ENCODE data around the gene SLC7A5. TPM values are rescaled to one million over a fixed set of nuclear protein-coding genes. Genes with fewer than 3 reads are reported as not detected.

SLC7A5 gene
- polyA plus RNA-seq, 1 donor from 2014 or later, result 3.9 TPM

GRCh38 chr16:87839542-87840270 lies 29.6 kb downstream of the SLC7A5 start:
- Histone ChIP-seq H2AFZ (ENCODE audit: low read depth, low read length) (no peak overlapping the region), H3K79me2 (replicated peaks; ENCODE audit: insufficient read depth, low read length) (no peaks in the 10 kb centered on the region), H3K9me2 (ENCODE audit: insufficient read depth, low read length) (no peaks in the 10 kb centered on the region), H4K20me1 (ENCODE audit: insufficient read depth) (no peaks in the 10 kb centered on the region), H3K36me3 (ENCODE audit: insufficient read depth, low read length) (no peaks in the 10 kb centered on the region), H3K4me2 (ENCODE audit: low read length) (no peak overlapping the region), H3K9me3 (ENCODE audit: low read length) (no peaks in the 10 kb centered on the region), H3K4me3 (ENCODE audit: low read length) (no peak overlapping the region), H3K9ac (ENCODE audit: low read length) (no peak overlapping the region), H3K27me3 (ENCODE audit: insufficient read depth, low read depth, low read length) (no peaks in the 10 kb centered on the region), H3F3A (ENCODE audit: insufficient read depth, low read length, poor library complexity, severe bottlenecking) (no peaks in the 10 kb centered on the region), H3K27ac (ENCODE audit: low read length) (no peak overlapping the region)
- TF ChIP-seq CTCF (IDR thresholded peaks at IDR 0.05; ENCODE audit: poor library complexity, severe bottlenecking) (no peak), RAD21 (conservative IDR thresholded peaks at IDR 0.05) (no peak), REST (IDR thresholded peaks at IDR 0.05; ENCODE audit: borderline replicate concordance) (no peak), EP300 (conservative IDR thresholded peaks at IDR 0.05; ENCODE audit: poor library complexity, severe bottlenecking) (no peak), EZH2 (IDR thresholded peaks at IDR 0.05; ENCODE audit: borderline replicate concordance, insufficient read depth, low read length, poor library complexity, severe bottlenecking) (no peak), POLR2AphosphoS5 (IDR thresholded peaks at IDR 0.05) (no peak), TAF1 (IDR thresholded peaks at IDR 0.05; ENCODE audit: low read depth) (no peak), MXI1 (conservative IDR thresholded peaks at IDR 0.05; ENCODE audit: poor library complexity, severe bottlenecking) (no peak), SMC3 (conservative IDR thresholded peaks at IDR 0.05; ENCODE audit: poor library complexity) (no peak)

- Histone ChIP-seq H3K9me2 (ENCODE audit: insufficient read depth, low read length) (no peaks in the 10 kb centered on the region), H3K4me3 (ENCODE audit: low read length) (no peak overlapping the region), H2AFZ (ENCODE audit: low read depth, low read length) (no peak overlapping the region), H3K27me3 (ENCODE audit: insufficient read depth, low read depth, low read length) (no peaks in the 10 kb centered on the region), H3K36me3 (ENCODE audit: insufficient read depth, low read length) (no peaks in the 10 kb centered on the region), H3K9ac (ENCODE audit: low read length) (no peak overlapping the region), H3F3A (ENCODE audit: insufficient read depth, low read length, poor library complexity, severe bottlenecking) (no peaks in the 10 kb centered on the region), H3K9me3 (ENCODE audit: low read length) (no peaks in the 10 kb centered on the region), H3K4me2 (ENCODE audit: low read length) (no peak overlapping the region), H4K20me1 (ENCODE audit: insufficient read depth) (no peaks in the 10 kb centered on the region), H3K27ac (ENCODE audit: low read length) (no peak overlapping the region), H3K79me2 (replicated peaks; ENCODE audit: insufficient read depth, low read length) (no peaks in the 10 kb centered on the region)
- TF ChIP-seq MXI1 (conservative IDR thresholded peaks at IDR 0.05; ENCODE audit: poor library complexity, severe bottlenecking) (no peak), RAD21 (conservative IDR thresholded peaks at IDR 0.05) (no peak), SMC3 (conservative IDR thresholded peaks at IDR 0.05; ENCODE audit: poor library complexity) (no peak), EZH2 (IDR thresholded peaks at IDR 0.05; ENCODE audit: borderline replicate concordance, insufficient read depth, low read length, poor library complexity, severe bottlenecking) (no peak), TAF1 (IDR thresholded peaks at IDR 0.05; ENCODE audit: low read depth) (no peak), POLR2AphosphoS5 (IDR thresholded peaks at IDR 0.05) (no peak)
These were observed 30.4 kb downstream of the SLC7A5 start for GRCh38 chr16:87838643-87839541.

Measured in neural cell (in vitro differentiated cells).